DMS 273 treated with DMSO at 0.1 percent for 48 hours (cell line): Measurements from ENCODE around the gene PCDHGB2.
A peak's percentile ranks its signal among the peaks of the same experiment; 100 is the strongest.
"Not testable (repeated sequence)": the region's sequence is repeated elsewhere in the genome, so short reads cannot be mapped to it uniquely, and the experiment has no call there.

Experiments used
- DNase-seq: peaks from one replicate; lab custom pipeline; 2025; lab: John Stamatoyannopoulos, UW

PCDHGB2 gene

DNA sequence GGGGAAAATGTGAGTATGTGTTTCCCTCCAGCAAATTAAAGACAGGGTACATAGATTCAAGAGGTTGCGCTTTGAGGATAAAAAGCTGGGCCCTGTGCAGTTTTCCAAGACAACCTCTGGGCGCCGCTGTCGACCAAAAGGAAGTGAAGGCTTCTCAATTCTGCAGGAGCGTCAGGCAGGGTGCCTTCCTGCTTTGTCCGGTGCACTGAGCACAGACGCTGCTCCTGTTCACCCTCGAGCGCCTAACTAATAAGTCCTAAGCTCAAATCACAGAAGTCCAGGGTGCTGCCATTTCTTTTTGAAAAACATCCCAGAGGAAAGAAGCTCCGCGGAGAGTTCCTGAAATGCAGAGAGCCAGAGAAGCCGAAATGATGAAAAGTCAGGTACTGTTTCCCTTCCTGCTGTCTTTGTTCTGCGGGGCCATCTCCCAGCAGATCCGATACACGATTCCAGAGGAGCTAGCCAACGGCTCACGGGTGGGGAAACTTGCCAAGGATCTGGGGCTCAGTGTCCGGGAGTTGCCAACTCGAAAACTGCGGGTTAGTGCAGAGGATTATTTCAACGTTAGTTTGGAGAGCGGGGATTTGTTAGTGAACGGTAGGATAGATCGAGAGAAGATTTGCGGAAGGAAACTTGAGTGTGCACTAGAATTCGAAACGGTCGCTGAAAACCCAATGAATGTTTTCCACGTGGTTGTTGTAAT is 9.7 kb upstream of the PCDHGB2 start, which contains the start of gene PCDHGB1:
Gene PCDHGB1, plus strand, starts transcription at position 183 of the 703 bp plus-strand sequence. Its CDS starts 162 bp downstream, at position 345.
- DNase-seq: peak; percentile 42

DNA sequence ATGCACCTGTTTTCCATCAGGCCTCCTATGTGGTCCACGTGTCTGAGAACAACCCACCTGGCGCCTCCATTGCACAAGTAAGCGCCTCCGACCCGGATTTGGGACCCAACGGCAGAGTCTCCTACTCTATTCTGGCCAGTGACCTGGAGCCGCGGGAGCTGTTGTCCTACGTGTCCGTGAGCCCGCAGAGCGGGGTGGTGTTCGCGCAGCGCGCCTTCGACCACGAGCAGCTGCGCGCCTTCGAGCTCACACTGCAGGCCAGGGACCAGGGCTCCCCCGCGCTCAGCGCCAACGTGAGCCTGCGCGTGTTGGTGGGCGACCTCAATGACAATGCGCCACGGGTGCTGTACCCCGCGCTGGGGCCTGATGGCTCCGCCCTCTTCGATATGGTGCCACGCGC is 8.2 kb upstream of the PCDHGB2 start:
- no peak for DNase-seq

DNA sequence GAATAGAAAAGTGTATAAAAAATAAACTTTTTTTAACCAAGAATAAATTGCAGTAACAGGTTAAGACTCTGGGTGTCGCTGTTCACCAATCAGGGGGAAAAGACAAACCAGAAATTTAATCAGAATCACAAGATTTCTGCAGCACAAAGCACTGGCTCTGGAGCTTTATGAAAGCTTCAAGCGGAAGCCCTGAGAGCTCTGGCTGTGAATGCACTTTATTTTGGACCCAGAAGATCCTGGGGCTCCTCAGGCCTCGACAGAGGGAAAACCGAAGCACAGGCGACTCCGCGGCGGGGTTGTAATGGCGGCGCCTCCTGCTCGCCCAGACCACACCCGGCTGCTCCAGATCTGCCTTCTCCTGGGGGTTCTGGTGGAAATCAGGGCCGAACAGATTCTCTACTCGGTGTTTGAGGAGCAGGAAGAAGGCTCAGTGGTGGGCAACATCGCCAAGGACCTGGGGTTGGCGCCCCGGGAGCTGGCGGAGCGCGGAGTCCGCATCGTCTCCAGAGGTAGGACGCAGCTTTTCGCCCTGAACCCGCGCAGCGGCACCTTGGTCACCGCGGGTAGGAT is 4.8 kb upstream of the PCDHGB2 start, which contains the start of gene PCDHGA4:
Gene PCDHGA4, plus strand, starts transcription at position 122 of the 570 bp plus-strand sequence. Its CDS starts 87 bp downstream, at position 209.
- DNase-seq: no peak

DNA sequence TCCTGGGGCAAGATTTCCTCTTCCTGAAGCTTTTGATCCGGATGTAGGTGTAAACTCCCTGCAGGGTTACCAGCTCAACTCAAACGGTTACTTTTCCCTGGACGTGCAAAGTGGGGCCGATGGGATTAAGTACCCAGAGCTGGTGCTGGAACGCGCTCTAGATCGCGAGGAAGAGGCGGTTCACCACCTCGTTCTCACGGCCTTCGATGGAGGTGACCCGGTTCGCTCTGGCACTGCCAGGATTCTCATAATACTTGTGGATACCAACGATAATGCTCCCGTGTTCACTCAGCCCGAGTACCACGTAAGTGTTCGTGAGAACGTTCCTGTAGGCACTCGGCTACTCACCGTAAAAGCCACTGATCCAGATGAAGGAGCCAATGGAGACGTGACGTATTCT is 4.2 kb upstream of the PCDHGB2 start:
- DNase-seq: no peak

DNA sequence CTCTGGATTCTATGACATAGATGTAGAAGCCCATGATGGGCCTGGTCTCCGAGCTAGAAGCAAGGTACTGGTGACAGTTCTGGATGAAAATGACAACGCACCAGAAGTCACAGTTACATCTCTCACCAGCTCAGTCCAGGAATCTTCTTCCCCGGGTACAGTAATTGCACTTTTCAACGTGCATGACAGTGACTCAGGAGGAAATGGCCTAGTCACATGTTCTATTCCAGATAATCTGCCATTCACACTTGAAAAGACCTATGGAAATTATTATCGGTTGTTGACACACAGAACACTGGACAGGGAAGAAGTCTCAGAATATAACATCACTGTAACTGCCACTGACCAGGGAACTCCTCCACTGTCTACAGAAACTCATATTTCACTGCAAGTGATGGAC is 3.7 kb upstream of the PCDHGB2 start:
- DNase-seq: no peak

DNA sequence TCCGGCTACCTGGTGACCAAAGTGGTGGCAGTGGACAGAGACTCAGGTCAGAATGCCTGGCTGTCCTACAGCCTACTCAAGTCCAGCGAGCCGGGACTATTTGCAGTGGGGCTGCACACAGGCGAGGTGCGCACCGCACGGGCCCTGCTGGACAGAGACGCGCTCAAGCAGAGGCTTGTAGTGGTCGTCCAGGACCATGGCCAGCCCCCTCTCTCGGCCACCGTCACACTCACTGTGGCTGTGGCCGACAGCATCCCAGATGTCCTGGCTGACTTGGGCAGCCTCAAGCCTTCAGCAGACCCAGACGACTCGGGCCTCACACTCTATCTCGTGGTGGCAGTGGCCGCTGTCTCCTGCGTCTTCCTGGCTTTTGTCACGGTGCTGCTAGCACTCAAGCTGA is 2.8 kb upstream of the PCDHGB2 start:
- DNase-seq: no peak

DNA sequence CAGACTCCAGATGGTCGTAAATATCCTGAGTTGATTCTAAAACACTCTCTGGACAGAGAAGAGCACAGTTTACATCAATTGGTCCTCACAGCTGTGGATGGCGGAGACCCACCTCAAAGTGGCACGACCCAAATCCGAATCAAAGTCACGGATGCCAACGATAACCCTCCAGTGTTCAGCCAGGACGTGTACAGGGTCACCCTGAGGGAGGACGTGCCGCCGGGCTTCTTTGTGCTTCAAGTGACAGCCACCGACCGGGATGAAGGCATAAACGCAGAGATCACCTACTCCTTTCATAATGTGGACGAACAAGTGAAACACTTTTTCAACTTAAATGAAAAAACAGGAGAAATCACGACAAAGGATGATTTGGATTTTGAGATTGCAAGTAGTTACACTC is 891 bp downstream of the PCDHGB2 start:
- no peak for DNase-seq

DNA sequence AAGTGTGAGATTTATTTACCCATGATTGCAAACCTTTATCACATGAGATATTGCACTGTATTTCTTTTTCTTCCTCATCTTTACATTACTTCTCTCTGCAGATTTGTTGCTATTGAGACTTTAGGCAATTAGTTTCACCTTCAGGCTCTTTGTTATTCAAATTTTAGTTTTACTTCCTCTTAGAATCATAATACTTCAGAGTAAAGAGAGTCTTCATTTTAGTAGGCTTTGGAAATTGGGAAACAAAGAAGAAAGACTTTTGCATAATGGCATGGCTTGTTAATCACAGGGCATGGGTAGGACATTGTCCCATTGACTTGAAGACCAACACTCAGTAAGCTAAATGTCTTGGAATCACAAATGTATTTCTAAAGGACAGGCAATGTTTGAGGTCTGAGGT is 2.9 kb downstream of the PCDHGB2 start:
- DNase-seq: no peak

DNA sequence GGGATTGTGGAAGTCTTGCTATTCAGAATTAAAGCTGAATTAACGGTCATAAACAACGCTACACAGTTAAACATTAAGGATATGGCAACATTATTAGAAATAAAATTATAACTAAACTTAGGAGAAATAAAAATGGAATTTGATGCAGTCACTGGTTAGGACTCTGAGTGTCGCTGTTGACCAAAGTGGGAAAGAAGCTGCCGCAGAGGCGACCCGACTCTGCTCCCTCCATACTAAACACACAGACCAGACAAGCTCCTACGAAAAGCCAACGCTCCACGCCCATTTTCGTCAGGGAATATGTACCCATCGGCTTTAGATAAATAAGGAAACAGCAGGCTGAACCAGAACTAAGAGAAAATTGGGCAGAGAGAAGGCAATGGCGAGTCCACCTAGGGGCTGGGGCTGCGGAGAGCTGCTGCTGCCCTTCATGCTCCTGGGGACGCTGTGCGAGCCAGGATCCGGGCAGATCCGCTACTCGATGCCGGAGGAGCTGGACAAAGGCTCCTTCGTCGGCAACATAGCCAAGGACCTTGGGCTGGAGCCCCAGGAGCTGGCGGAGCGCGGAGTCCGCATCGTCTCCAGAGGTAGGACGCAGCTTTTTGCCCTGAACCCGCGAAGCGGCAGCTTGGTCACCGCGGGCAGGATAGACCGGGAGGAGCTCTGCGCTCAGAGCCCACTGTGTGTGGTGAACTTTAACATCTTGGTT is 4.3 kb downstream of the PCDHGB2 start, which contains the start of gene PCDHGA5:
Gene PCDHGA5, plus strand, starts transcription at position 211 of the 709 bp plus-strand sequence. Its CDS starts 169 bp downstream, at position 380.
- no peak for DNase-seq

DNA sequence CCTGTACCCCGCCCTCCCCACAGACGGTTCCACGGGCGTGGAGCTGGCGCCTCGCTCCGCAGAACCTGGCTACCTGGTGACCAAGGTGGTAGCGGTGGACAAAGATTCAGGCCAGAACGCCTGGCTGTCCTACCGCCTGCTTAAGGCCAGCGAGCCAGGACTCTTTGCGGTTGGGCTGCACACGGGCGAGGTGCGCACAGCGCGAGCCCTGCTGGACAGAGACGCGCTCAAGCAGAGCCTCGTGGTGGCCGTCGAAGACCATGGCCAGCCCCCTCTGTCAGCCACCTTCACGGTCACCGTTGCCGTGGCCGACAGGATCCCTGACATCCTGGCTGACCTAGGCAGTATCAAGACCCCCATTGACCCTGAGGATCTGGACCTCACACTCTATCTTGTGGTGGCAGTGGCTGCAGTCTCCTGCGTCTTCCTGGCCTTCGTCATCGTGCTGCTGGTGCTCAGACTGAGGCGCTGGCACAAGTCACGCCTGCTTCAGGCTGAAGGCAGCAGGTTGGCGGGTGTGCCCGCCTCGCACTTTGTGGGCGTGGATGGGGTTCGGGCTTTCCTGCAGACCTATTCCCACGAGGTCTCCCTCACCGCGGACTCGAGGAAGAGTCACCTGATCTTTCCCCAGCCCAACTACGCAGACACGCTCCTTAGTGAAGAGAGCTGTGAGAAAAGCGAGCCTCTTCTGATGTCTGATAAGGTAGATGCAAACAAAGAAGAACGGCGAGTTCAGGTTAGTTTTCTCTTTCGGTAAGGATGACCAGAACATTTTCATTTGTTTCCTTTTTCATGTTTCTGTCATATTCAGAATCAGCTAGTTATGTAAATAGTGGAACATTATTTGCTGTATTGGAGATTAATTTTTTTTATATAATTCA is 6.5 kb downstream of the PCDHGB2 start:
- DNase-seq: no peak

DNA sequence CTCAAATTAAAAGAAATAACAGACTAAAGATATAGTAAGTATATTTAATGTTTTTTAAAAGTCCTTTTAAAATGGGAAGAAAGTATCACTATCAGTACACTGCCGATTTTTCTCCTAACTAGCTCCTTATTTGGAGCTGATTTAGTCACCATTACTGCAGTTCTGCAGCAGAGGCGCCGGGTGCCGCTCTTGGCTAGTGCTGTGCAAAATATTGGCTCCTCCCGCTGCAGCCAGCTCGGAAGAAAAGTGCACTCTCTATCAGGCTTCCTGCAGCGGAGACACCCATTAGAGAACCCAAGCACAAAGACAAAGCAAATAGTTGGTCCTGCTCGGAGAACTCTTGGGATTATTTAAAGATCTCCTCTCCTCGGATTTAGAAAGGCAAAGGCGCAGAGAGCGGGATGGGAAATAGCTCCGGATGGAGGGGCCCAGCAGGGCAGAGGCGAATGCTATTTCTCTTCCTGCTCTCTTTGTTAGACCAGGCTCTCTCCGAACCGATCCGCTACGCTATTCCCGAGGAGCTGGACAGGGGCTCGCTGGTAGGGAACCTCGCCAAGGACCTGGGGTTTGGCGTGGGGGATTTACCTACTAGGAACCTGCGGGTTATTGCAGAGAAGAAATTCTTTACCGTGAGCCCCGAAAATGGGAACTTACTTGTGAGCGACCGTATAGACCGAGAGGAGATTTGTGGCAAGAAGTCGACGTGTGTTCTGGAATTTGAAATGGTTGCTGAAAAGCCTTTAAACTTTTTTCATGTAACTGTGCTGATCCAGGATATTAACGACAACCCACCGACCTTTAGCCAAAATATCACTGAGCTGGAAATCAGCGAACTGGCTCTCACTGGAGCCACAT is 10.4 kb downstream of the PCDHGB2 start, which contains the start of gene PCDHGB3:
Gene PCDHGB3, plus strand, starts transcription at position 249 of the 855 bp plus-strand sequence. Its CDS starts 153 bp downstream, at position 402.
- no peak for DNase-seq

DNA sequence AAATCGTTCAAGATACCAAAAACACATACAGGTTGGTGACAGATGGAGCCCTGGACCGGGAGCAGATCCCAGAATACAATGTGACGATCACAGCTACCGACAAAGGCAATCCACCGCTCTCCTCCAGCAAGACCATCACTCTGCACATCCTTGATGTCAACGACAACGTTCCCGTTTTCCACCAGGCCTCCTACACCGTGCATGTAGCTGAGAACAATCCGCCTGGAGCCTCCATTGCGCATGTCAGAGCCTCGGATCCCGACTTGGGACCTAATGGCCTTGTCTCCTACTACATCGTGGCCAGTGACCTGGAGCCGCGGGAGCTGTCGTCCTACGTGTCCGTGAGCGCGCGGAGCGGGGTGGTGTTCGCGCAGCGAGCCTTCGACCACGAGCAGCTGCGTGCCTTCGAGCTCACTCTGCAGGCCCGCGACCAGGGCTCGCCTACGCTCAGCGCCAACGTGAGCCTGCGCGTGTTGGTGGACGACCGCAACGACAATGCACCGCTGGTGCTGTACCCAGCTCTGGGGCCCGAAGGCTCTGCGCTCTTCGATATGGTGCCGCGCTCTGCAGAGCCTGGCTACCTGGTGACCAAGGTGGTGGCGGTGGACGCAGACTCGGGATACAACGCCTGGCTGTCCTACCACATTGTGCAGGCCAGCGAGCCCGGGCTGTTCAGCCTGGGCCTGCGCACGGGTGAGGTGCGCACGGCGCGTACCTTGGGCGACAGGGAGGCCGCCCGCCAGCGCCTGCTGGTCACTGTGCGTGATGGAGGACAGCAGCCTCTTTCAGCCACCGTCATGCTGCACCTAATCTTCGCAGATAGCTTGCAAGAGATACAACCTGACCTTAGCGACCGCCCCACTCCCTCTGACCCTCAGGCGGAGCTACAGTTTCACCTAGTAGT is 12.0 kb downstream of the PCDHGB2 start:
- DNase-seq: no peak

DNA sequence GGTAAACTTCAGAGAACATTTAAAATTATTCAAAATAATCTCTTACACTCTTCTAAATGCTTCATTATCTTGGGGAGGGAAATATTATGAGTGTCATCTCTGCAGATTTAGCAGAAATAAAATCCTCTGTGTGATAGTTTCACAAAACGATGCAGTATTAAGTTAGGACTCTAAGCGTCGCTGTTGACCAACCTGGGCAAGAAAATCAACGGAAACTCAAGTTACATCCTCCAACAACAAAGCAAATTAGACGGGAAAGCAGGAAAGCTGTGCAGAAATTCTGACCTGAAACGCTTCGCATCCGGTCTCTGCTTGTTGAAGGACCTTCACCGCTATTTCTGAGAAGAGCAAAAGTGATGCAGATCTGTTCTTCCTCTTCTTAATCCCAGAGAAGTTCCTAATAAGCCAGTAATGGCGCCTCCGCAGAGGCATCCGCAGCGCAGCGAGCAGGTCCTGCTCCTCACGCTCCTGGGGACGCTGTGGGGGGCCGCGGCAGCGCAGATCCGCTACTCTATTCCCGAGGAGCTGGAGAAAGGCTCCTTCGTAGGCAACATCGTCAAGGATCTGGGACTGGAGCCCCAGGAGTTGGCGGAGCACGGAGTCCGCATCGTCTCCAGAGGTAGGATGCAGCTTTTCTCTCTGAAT is 14.0 kb downstream of the PCDHGB2 start, which contains the start of gene PCDHGA6:
Gene PCDHGA6, plus strand, starts transcription at position 219 of the 645 bp plus-strand sequence. Its CDS starts 193 bp downstream, at position 412.
- DNase-seq: no peak

DNA sequence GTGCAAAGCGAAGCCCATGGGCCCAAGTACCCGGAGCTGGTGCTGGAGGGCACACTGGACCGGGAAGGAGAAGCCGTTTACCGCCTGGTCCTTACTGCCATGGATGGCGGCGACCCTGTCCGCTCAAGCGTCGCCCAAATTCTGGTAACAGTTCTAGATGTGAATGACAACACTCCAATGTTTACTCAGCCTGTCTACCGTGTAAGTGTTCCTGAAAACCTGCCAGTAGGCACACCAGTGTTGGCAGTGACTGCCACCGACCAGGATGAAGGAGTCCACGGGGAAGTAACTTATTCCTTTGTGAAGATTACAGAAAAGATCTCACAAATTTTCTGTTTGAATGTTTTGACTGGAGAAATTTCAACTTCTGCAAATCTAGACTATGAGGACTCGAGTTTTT is 14.8 kb downstream of the PCDHGB2 start:
- no peak for DNase-seq

DNA sequence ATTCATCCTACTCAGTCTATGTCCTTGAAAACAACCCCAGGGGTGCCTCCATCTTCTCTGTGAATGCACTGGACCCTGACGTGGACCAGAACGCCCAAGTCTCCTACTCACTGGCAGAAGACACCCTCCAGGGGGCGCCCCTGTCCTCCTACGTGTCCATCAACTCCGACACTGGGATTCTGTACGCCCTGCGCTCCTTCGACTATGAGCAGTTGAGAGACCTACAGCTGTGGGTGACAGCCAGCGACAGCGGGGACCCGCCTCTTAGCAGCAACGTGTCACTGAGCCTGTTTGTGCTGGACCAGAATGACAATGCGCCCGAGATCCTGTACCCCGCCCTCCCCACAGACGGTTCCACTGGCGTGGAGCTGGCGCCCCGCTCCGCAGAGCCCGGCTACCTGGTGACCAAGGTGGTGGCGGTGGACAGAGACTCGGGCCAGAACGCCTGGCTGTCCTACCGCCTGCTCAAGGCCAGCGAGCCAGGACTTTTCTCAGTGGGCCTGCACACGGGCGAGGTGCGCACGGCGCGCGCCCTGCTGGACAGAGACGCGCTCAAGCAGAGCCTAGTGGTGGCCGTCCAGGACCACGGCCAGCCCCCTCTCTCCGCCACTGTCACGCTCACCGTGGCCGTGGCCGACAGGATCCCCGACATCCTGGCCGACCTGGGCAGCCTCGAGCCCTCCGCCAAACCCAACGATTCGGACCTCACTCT is 15.8 kb downstream of the PCDHGB2 start:
- not testable (repeated sequence) for DNase-seq

DNA sequence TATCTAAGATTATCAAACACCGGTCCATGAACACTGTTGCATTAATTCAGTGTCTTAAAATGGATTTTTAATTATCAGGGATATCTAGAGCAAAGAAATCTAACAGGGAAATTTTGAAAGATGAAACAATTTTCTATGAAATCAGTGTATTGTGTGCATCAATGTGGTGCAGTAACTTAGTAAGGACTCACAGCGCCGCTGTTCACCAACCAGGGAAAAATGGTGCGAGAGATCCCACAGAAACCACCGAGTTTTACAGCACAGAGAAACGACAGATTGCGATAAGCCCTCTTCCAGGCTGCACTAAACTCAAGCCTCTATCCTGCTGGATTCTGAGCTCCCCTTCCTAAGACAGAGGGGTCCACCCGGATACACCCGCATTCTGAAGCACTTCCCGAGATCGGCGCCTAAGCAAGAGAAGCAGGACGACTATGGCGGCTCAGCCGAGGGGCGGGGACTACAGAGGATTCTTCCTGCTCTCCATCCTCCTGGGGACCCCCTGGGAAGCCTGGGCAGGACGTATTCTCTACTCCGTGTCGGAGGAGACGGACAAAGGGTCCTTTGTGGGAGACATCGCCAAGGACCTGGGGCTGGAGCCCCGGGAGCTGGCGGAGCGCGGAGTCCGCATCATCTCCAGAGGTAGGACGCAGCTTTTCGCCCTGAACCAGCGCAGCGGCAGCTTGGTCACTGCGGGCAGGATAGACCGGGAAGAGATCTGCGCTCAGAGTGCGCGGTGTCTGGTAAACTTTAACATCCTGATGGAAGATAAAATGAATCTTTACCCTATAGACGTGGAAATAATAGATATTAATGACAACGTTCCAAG is 22.9 kb downstream of the PCDHGB2 start, which contains the start of gene PCDHGA7:
Gene PCDHGA7, plus strand, starts transcription at position 274 of the 826 bp plus-strand sequence. Its CDS starts 158 bp downstream, at position 432.
- no peak for DNase-seq

DNA sequence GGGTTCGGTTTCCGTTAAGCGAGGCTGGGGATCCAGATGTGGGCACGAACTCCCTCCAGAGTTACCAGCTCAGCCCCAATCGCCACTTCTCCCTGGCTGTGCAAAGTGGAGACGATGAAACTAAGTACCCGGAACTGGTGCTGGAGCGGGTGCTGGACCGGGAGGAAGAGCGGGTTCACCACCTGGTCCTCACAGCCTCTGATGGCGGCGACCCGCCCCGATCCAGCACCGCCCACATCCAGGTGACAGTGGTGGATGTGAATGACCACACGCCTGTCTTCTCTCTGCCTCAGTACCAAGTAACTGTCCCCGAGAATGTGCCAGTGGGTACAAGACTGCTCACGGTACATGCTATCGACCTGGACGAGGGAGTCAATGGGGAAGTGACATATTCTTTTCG is 23.6 kb downstream of the PCDHGB2 start:
- no peak for DNase-seq
